HG02852 (cell line): ENCODE results near the gene MSH2.

Experiments
- ATAC-seq: cut with Tn5 transposase; IDR thresholded peaks from one replicate; pipeline ENCODE4 v1.9.1; 2021; ENCODE audit warnings: mild to moderate bottlenecking, moderate library complexity; ENCODE audit not compliant: unreplicated experiment

MSH2 gene

GRCh38 chr2:47528874-47529273 is 125.9 kb downstream of the MSH2 start:
- no peak for ATAC-seq

DNA sequence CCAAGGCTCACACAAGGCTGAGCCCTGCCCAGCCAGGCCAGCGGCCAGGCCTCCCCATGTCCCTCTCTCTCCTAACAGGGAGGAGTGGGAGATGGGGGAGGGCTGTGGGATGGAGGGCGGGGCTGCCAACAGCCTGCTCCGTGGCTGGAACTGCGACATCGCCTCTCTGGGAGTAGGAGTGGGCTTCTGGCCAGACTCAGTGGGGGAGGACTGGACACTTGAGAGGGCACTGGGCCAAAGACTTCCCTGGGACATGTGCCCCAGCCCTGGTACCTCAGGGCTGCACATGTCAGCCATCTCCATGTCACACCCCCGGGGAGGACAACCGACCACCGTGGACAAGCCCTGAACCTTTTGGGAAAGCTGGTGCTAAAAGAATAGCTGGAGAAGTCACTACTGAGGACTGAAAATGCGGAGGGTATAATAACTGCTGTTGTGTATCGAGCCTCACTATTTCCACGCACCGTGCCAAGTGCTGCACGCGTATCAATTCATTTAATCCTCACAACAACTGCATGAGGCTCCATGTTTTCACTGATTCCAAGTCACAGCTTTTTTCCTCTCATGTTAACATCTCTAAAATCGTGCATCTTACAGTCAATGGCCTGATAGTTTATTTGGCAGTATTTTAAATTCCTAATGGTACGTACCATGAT is 127.3 kb downstream of the MSH2 start:
- ATAC-seq: no peak

- no peak for ATAC-seq
Observed at GRCh38 chr2:47531378-47532042, 128.6 kb downstream of the MSH2 start.
